Nucleus accumbens (tissue), 56 donors: Measurements from ENCODE around the gene KIAA0586.
A peak's percentile ranks its signal among the peaks of the same experiment; 100 is the strongest.
"Not testable (repeated sequence)": the region's sequence is repeated elsewhere in the genome, so short reads cannot be mapped to it uniquely, and the experiment has no call there.

ENCODE experiments used
- DNase-seq, 56 donors: peaks; one replicate each; lab custom pipeline; 2025; lab: John Stamatoyannopoulos, UW

The KIAA0586 gene

DNA sequence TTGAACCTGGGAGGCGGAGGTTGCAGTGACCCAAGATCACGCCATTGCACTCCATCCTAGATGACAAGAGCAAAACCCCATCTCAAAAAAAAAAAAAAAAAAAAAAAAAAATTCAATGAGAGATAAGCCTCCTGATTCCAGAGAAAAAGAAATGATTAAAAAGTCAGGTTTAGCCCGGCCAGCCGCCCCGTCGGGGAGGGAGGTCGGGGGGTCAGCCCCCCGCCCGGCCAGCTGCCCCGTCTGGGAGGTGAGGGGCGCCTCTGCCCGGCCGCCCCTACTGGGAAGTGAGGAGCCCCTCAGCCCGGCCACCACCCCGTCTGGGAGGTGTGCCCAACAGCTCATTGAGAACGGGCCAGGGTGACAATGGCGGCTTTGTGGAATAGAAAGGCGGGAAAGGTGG, 160.8 kb downstream of the KIAA0586 start:
- not testable (repeated sequence) for DNase-seq

DNA sequence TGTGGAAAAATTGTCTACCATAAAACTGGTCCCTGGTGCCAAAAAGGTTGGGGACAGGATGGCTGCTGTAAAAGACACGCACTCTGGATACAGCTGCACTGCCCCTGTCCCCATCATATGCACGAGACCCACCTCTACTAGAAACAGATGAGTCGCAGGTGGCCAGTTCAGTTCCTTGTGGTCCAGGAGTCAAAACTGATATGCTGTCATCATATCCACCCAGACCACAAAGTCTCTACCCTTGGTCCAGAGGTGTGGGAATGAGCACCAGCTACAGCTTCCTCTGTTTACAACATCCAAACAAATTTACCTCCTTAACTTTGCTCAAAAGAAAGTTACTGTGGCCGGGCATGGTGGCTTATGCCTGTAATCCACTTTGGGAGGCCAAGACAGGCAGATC, 166.5 kb downstream of the KIAA0586 start:
- no peak for DNase-seq

DNA sequence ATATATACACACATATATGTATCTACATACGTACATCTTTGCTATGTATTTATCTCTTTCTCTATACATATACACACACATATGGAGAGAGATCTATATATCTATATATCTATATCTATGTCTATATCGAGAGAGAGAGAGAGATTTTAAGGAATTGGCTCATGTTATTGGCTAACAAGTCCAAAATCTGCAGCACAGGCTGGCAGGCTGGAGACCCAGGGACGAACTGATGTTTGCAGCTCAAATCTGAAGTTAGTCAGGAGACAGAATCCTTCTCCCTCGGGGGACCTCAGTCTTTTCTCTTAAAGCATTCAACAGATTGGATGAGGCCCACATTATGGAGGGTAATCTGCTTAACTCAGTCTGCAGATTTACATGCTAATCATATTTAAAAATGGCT, 169.5 kb downstream of the KIAA0586 start:
- no peak for DNase-seq

DNA sequence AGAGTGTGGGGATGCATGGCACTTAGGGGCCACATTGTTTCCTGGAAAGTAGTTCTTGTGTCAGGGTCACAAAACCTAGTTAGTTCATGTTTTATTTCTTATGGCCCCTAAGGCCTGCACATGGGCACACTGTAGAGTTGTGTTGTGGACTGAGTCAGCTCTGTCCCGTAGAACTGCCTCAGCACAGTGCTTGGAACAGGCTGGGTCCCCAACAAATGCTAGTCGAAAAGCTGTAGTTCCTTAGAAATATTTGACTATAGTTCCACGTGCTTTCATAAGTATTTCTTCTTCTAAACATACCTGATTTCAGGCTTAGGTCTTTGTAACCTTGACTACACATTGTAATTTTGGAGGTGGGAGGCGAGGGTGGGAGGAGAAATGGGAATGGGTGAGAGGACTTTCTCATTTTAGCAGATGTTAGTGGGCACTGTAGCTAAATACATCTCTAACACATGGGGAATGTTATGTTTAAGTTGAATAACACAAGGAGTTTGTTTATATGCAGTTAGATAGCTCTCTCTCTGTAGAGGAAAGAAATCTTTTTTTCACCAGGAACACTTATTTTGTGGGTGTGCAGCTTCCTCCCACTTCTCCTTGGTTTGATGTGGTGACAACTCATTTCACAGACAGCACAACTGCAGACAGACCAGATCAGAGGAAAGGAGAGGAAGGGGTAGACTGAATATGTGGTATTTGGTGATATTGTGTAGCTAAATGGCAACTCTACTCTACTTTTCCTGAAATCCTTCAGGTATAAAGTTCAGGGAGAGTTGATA, 170.7 kb downstream of the KIAA0586 start:
- DNase-seq, result peak in 11 of 56 donors; percentile 2 to 49 (median 11)

GRCh38 chr14:58598804-58599525, 171.4 kb downstream of the KIAA0586 start:
- DNase-seq, result no peak

- no peak for DNase-seq
Observed at GRCh38 chr14:58599707-58600106, 172.2 kb downstream of the KIAA0586 start.
